H1 (cell line): Measurements from ENCODE around the gene PLXNA4. TPM values are rescaled to one million over a fixed set of nuclear protein-coding genes. Genes with fewer than 3 reads are reported as not detected.

Source experiments
- BACH1 ChIP-seq: IDR thresholded peaks from 2 replicates; pipeline ENCODE4 v1.6.1; 2012; ENCODE audit warnings: low read length, improper control_type of control experiment
- CBX5 ChIP-seq: fragments of 300-800, 300-1000 bp; sonication (generic); IDR thresholded peaks from 2 replicates; pipeline ENCODE4 v1.7.1; 2016; ENCODE audit warnings: antibody characterized with exemption, low read length, low read depth
- CREB1 ChIP-seq: IDR thresholded peaks from 2 replicates; pipeline ENCODE4 v1.6.1; 2012; ENCODE audit warnings: inconsistent platforms
- CTBP2 ChIP-seq: IDR thresholded peaks from 2 replicates; pipeline ENCODE4 v1.7.0; 2011; ENCODE audit warnings: borderline replicate concordance, mild to moderate bottlenecking, moderate library complexity, mixed read lengths, low read length; ENCODE audit not compliant: insufficient read depth, insufficient read length
- JUN ChIP-seq: IDR thresholded peaks from 2 replicates; pipeline ENCODE4 v1.6.1; 2011; ENCODE audit warnings: low read depth, mild to moderate bottlenecking, improper control_type of control experiment, low read length
- PHF8 ChIP-seq: fragments of 200-600 bp; sonication (generic); conservative IDR thresholded peaks from 2 replicates; pipeline ENCODE4 v1.7.1; 2012; ENCODE audit warnings: low read depth, mild to moderate bottlenecking, inconsistent platforms, low read length, moderate library complexity
- POLR2A ChIP-seq, 2 experiments: IDR thresholded peaks; 1 replicate in 1 of 2; 2 replicates in 1 of 2; pipeline ENCODE4 v1.6.1; 2011; ENCODE audit warnings: low read depth in 2 of 2, low read length in 2 of 2, mild to moderate bottlenecking in 2 of 2; ENCODE audit errors: control extremely low read depth in 1 of 2
- POLR2AphosphoS5 ChIP-seq: IDR thresholded peaks from 2 replicates; pipeline ENCODE4 v1.6.1; 2011; ENCODE audit warnings: low read depth, low read length
- POU5F1 ChIP-seq: IDR thresholded peaks from 2 replicates; pipeline ENCODE4 v1.6.1; 2011; ENCODE audit warnings: low read depth, mild to moderate bottlenecking, low read length, moderate library complexity
- RXRA ChIP-seq: IDR thresholded peaks from 2 replicates; pipeline ENCODE4 v1.6.1; 2011; ENCODE audit warnings: low read depth, mild to moderate bottlenecking, low read length, moderate library complexity; ENCODE audit not compliant: insufficient read depth
- polyA plus RNA-seq, 7 experiments: library from polyadenylated mRNA; depleted of rRNA in 3 of 7; stranded (reverse) in 5 of 7; unstranded in 2 of 7; fragments of >200 nt in 5 of 7; fragments of 200-250 nt in 2 of 7; gene quantifications; 1 replicate in 5 of 7; 2 replicates in 1 of 7; 4 replicates in 1 of 7; pipeline versions ENCODE4 v1.2.1 to v1.2.3, GENCODE V29; 2011 to 2013; ENCODE audit warnings: missing spikeins in 2 of 7, mixed read lengths in 2 of 7
- total RNA-seq: library from RNA; stranded (reverse); fragmentation: NEBNext Ultra II Directional; extraction: Animal tissue kit (Norgen Biotek cat#: 25700); gene quantifications from 2 replicates; pipeline ENCODE4 v1.2.1, GENCODE V29; 2021
- TF ChIP-seq, protein P1 (sequence below): fragments of 300-600 bp; sonication (generic); IDR thresholded peaks from 2 replicates; pipeline ENCODE4 v1.7.1; 2012; ENCODE audit warnings: low read length, moderate library complexity, mild to moderate bottlenecking, inconsistent platforms; ENCODE audit not compliant: insufficient replicate concordance

PLXNA4 gene
- total and polyA plus RNA-seq, 2 of the 8 experiments (the other 6 are each of a cell fraction or from before 2014, with no cell fraction given) = 0.76 to 0.79 TPM

DNA sequence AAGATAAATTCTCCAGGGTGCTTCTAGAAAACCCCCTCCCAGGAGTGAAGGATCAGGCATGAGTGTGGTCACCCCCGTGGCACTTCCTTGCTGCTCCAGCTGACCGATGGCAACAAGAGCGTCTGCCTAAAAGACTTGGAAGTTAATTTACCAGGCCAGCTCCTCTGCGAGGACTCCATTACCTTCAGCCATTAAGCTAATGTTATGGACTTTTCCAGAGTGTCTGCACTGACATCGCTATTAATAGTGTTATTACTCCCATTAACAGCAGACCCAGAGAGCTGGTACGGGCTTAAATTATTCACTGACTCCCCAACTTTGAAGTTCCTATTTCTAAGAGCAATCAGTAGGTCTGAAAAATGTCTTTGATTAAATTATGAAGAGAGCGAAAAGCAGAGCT lies 345.8 kb downstream of the PLXNA4 start (continued):
- TF ChIP-seq, protein P1, sequence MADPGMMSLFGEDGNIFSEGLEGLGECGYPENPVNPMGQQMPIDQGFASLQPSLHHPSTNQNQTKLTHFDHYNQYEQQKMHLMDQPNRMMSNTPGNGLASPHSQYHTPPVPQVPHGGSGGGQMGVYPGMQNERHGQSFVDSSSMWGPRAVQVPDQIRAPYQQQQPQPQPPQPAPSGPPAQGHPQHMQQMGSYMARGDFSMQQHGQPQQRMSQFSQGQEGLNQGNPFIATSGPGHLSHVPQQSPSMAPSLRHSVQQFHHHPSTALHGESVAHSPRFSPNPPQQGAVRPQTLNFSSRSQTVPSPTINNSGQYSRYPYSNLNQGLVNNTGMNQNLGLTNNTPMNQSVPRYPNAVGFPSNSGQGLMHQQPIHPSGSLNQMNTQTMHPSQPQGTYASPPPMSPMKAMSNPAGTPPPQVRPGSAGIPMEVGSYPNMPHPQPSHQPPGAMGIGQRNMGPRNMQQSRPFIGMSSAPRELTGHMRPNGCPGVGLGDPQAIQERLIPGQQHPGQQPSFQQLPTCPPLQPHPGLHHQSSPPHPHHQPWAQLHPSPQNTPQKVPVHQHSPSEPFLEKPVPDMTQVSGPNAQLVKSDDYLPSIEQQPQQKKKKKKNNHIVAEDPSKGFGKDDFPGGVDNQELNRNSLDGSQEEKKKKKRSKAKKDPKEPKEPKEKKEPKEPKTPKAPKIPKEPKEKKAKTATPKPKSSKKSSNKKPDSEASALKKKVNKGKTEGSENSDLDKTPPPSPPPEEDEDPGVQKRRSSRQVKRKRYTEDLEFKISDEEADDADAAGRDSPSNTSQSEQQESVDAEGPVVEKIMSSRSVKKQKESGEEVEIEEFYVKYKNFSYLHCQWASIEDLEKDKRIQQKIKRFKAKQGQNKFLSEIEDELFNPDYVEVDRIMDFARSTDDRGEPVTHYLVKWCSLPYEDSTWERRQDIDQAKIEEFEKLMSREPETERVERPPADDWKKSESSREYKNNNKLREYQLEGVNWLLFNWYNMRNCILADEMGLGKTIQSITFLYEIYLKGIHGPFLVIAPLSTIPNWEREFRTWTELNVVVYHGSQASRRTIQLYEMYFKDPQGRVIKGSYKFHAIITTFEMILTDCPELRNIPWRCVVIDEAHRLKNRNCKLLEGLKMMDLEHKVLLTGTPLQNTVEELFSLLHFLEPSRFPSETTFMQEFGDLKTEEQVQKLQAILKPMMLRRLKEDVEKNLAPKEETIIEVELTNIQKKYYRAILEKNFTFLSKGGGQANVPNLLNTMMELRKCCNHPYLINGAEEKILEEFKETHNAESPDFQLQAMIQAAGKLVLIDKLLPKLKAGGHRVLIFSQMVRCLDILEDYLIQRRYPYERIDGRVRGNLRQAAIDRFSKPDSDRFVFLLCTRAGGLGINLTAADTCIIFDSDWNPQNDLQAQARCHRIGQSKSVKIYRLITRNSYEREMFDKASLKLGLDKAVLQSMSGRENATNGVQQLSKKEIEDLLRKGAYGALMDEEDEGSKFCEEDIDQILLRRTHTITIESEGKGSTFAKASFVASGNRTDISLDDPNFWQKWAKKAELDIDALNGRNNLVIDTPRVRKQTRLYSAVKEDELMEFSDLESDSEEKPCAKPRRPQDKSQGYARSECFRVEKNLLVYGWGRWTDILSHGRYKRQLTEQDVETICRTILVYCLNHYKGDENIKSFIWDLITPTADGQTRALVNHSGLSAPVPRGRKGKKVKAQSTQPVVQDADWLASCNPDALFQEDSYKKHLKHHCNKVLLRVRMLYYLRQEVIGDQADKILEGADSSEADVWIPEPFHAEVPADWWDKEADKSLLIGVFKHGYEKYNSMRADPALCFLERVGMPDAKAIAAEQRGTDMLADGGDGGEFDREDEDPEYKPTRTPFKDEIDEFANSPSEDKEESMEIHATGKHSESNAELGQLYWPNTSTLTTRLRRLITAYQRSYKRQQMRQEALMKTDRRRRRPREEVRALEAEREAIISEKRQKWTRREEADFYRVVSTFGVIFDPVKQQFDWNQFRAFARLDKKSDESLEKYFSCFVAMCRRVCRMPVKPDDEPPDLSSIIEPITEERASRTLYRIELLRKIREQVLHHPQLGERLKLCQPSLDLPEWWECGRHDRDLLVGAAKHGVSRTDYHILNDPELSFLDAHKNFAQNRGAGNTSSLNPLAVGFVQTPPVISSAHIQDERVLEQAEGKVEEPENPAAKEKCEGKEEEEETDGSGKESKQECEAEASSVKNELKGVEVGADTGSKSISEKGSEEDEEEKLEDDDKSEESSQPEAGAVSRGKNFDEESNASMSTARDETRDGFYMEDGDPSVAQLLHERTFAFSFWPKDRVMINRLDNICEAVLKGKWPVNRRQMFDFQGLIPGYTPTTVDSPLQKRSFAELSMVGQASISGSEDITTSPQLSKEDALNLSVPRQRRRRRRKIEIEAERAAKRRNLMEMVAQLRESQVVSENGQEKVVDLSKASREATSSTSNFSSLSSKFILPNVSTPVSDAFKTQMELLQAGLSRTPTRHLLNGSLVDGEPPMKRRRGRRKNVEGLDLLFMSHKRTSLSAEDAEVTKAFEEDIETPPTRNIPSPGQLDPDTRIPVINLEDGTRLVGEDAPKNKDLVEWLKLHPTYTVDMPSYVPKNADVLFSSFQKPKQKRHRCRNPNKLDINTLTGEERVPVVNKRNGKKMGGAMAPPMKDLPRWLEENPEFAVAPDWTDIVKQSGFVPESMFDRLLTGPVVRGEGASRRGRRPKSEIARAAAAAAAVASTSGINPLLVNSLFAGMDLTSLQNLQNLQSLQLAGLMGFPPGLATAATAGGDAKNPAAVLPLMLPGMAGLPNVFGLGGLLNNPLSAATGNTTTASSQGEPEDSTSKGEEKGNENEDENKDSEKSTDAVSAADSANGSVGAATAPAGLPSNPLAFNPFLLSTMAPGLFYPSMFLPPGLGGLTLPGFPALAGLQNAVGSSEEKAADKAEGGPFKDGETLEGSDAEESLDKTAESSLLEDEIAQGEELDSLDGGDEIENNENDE = no peak
- TF ChIP-seq POLR2A (IDR thresholded peaks at IDR 0.05; ENCODE audit: control extremely low read depth in 1 of 2, low read depth in 2 of 2, low read length in 2 of 2) = no peak
- TF ChIP-seq RXRA = no peak
- no peak for TF ChIP-seq POLR2AphosphoS5
- TF ChIP-seq POU5F1 = no peak
- no peak for TF ChIP-seq CTBP2
- TF ChIP-seq CREB1 = no peak
- TF ChIP-seq BACH1 = no peak
- no peak for TF ChIP-seq PHF8
- no peak for TF ChIP-seq JUN
- no peak for TF ChIP-seq CBX5
